Activated CD8-positive, alpha-beta memory T cell treated with anti-CD3 and anti-CD28 coated beads for 48 hours (primary cell): Measurements from ENCODE around the gene DAPK2.
"Not testable (repeated sequence)": the region's sequence is repeated elsewhere in the genome, so short reads cannot be mapped to it uniquely, and the experiment has no call there.

ENCODE experiments used
- DNase-seq, 3 experiments: peaks; one replicate each; pipeline ENCODE4 v3.0.0-alpha.2; 2020; ENCODE audit warnings: low read depth in 2 of 3, low spot score in 2 of 3

The DAPK2 gene

GRCh38 chr15:64046421-64047153, at the start of gene DAPK2:
DAPK2 (minus strand) TSS chr15:64046485; CDS start chr15:64040261, 6,224 bp downstream.
- peak; percentile 40 to 61 (median 52) for DNase-seq

- DNase-seq = no peak
Measured at GRCh38 chr15:64095431-64095794, 49.1 kb upstream of the DAPK2 start.

- peak; percentile 62 to 81 (median 80) for DNase-seq
Measured at GRCh38 chr15:64093627-64094417, 47.5 kb upstream of the DAPK2 start, which contains the start of gene CIAO2A. CIAO2A (minus strand) TSS chr15:64093838; CDS start chr15:64093768, 70 bp downstream.

GRCh38 chr15:64092864-64093626, 46.8 kb upstream of the DAPK2 start:
- DNase-seq = peak; percentile 8 to 28 (median 23)

- no peak for DNase-seq
Measured at GRCh38 chr15:64092075-64092820, 46.0 kb upstream of the DAPK2 start.

- DNase-seq = no peak
Measured at GRCh38 chr15:64090527-64090926, 44.2 kb upstream of the DAPK2 start.

- no peak for DNase-seq
Measured at GRCh38 chr15:64089543-64090280, 43.4 kb upstream of the DAPK2 start.

- no peak for DNase-seq
Measured at GRCh38 chr15:64082757-64083156, 36.5 kb upstream of the DAPK2 start.

- not testable (repeated sequence) for DNase-seq
Measured at GRCh38 chr15:64073496-64073895, 27.2 kb upstream of the DAPK2 start.

- DNase-seq = no peak
Measured at GRCh38 chr15:64072812-64073211, 26.5 kb upstream of the DAPK2 start.

GRCh38 chr15:64071931-64072765, 25.9 kb upstream of the DAPK2 start:
- no peak for DNase-seq

GRCh38 chr15:64070965-64071851, 24.9 kb upstream of the DAPK2 start:
- no peak for DNase-seq

GRCh38 chr15:64070106-64070505, 23.8 kb upstream of the DAPK2 start:
- DNase-seq = no peak

GRCh38 chr15:64068133-64068532, 21.8 kb upstream of the DAPK2 start:
- no peak for DNase-seq

- DNase-seq = peak in 2 of 3 experiments; percentile 41 to 57
Measured at GRCh38 chr15:64067564-64068030, 21.3 kb upstream of the DAPK2 start.

- no peak for DNase-seq
Measured at GRCh38 chr15:64066451-64066850, 20.2 kb upstream of the DAPK2 start.

- no peak for DNase-seq
Measured at GRCh38 chr15:64060716-64061115, 14.4 kb upstream of the DAPK2 start.

- DNase-seq = not testable (repeated sequence)
Measured at GRCh38 chr15:64059104-64059503, 12.8 kb upstream of the DAPK2 start.
